HG02623 (cell line): ENCODE results near the gene PTPRK.
"Not testable (repeated sequence)": the region's sequence is repeated elsewhere in the genome, so short reads cannot be mapped to it uniquely, and the experiment has no call there.

Experiments used
- ATAC-seq: cut with Tn5 transposase; IDR thresholded peaks from one replicate; pipeline ENCODE4 v1.9.1; 2021; ENCODE audit warnings: moderate library complexity; ENCODE audit not compliant: unreplicated experiment

The PTPRK gene

GRCh38 chr6:127941228-127941627 is 579.2 kb downstream of the PTPRK start:
- ATAC-seq: no peak

DNA sequence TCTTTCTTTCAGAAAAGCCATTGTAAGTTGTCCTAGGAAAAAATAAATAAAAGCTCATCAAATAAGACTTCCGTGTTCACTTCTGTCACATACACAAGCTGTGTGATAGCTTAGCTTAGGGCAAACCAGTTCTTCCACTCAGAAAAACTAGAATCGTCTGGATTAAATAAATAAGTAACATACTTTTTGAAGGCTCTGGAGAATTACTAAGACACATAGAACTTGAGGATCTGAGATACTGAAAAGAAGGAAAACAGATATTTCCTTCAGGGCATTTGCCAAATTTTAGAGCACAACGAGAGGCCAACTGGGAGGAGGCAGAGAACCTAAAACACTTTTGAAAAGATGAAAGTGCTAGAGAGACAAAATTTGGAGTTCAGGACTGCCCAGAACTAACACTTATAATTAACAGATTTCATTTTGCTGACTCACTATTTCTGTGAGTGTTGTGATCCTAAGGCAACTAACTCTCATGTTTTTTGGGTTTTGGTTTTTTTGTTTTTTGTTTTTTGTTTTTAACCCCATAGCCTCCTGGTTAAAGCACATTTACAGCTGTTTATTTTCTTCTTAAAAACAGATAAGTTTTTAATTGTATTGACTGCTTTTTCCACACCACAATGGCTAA is 580.8 kb downstream of the PTPRK start:
- no peak for ATAC-seq

GRCh38 chr6:127938701-127939100 is 581.7 kb downstream of the PTPRK start:
- ATAC-seq: no peak

GRCh38 chr6:127937747-127938146 is 582.7 kb downstream of the PTPRK start:
- no peak for ATAC-seq

- ATAC-seq: no peak
Observed at GRCh38 chr6:127937102-127937501, 583.3 kb downstream of the PTPRK start.

DNA sequence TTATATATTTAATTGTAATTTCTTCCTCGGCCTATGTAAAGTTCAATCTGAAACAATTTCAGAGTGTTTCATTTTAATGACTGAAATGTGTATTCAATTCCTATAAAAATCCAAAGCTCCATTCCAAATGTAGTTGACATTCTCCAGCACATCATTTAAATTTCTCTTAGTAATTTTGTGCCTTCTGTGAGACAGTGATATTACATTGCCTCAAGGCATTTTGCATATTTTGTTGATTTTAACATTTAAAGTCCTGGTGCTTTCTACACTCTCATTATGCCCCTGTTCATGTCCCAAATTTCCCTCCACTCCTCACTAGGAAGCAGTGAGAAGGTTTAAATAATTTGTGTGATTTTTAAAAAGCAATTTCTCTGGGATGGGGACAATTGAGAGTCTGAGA is 585.4 kb downstream of the PTPRK start:
- no peak for ATAC-seq

DNA sequence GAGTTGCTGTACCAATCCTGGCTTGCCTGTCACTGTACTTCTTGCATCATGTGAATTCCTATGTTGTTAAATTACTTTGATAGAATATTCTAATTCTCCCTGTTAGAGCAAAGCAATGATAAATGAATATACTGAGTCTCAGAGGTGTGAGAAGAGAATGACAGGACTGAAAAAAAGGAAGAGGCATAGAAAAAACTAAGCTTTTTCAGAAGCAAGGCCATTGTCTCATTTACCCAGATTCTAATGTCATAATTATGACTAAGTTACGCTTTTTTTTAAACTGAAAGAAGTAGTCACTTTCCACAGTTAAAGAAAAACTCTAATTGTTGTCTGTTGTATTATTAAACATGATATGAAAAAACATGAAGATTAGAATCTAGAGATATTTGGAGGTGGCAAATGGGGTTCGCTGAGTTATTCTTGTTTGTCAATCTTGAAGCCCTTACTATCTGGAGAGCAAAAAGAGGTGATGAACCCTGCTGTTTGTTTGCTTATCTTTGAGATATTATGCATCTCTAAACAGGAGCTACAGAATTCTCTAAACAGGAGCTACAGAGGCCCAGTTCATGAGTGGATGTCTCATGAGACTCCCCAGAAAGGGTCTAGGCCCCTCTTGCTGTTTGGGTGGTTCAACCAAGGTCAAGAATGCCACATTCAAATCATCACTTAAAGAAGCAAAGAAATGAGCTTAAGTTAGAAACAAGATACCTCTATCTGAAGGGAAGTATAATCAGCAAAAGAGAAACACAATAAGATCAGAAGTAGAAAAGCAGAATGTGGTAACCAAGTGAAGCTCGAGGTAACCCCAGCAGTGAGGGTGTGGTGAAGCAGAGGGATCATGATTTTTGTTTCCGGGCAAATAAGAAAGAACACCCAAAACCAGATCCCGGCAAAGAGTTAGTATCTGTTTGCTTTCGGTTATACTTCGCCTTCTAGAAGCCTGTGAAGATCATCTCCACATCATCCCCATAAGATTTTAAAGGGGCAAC is 586.3 kb downstream of the PTPRK start:
- no peak for ATAC-seq

DNA sequence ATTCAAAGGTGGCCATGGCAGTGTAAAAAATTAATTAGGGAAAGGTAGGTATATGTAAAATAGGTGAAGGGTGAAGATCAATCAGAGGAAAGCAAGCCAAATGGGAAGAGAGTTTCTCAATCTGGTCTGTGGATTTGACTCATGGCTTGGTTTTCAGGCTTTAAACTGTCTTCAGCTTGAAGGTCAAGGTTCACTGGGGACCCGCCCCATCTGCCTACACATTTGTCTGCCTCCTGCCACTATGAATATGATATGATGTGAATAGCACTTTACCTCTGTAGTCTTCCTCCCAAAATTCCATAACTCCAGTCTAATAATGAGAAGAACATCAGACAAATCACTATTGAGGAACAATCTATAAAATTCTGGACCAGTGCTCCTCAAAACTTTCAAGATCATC is 587.3 kb downstream of the PTPRK start:
- ATAC-seq: no peak

GRCh38 chr6:127932708-127933107 is 587.7 kb downstream of the PTPRK start:
- ATAC-seq: no peak

DNA sequence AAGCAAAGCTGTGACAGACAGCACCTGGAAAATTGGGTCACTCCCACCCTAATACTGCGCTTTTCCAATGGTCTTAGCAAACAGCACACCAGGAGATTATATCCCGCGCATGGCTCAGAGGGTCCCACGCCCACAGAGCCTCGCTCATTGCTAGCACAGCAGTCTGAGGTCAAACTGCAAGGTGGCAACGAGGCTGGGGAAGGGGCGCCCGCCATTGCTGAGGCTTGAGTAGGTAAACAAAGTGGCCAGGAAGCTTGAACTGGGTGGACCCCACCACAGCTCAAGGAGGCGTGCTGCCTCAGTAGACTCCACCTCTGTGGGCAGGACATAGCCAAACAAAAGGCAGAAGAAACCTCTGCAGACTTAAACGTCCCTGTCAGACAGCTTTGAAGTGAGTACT is 594.0 kb downstream of the PTPRK start:
- ATAC-seq: not testable (repeated sequence)

GRCh38 chr6:127924440-127924839 is 596.0 kb downstream of the PTPRK start:
- no peak for ATAC-seq

- ATAC-seq: no peak
Observed at GRCh38 chr6:127924031-127924430, 596.4 kb downstream of the PTPRK start.

- ATAC-seq: no peak
Observed at GRCh38 chr6:127923135-127923534, 597.3 kb downstream of the PTPRK start.

- no peak for ATAC-seq
Observed at GRCh38 chr6:127921982-127922381, 598.4 kb downstream of the PTPRK start.

DNA sequence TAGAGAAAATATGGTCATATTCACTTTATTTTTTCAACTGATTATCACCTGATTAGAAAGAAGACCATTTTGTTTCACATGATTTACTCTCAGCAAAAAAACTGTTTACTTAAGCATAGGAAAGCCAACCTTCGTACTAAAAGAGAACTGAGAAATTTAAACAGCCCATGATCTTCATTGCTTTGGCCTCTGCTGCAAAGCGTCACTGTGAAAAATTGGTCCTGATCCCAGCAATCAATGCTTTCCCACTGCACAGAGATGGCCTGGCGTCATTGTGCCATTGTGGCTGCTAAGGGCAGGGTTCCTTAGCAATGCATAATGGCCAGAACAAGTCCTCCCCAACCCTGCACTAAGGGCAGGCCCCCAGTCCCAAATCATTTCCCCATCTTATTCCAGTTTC is 599.6 kb downstream of the PTPRK start:
- ATAC-seq: no peak
